Activated CD8-positive, alpha-beta memory T cell treated with anti-CD3 and anti-CD28 coated beads for 1 hour (primary cell): ENCODE measurements around the gene NCBP2L.
"Not testable (repeated sequence)": the region's sequence is repeated elsewhere in the genome, so short reads cannot be mapped to it uniquely, and the experiment has no call there.

ENCODE experiments used
- DNase-seq, 2 donors: peaks; one replicate each; pipeline ENCODE4 v3.0.0-alpha.2; 2020; ENCODE audit warnings: low read depth in 1 of 2; ENCODE audit errors: extremely low read depth in 1 of 2

Gene NCBP2L

DNA sequence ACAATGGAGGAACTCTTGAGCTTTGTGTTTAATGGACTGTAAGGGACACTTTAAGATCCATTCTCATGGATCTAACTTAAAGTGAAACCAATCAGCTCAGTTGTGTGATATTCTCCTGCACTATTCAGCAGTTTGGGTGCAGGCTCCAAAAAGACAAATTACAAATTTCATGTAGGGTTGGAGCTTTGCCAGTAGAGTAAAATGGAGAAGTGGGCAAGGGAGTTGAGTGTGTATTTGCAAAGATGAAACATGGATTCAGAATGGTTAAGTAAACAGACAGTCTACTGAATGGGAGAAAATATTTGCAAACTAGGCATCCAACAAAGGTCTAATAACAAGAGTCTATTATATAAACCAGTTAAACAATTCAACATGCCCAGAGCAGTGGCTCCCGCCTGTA is 26.9 kb downstream of the NCBP2L start:
- no peak for DNase-seq

DNA sequence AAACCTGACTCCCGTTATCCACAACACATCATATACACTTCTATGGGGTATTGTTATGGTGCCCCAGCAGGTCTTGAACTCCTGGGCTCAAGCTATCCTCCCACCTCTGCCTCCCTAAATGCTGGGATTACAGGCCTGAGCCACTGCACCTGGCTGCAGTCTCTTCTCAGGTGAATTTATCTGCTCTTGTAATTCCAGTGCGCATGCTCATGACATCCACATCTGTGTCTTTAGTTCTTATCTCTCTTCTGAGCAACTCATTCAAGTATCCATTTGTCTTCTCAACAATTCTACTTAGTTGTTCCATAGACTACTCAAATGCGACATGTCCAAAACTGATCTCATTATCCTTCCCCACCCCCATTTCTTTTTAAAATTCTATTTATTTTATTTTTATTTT is 27.6 kb downstream of the NCBP2L start:
- DNase-seq = no peak

DNA sequence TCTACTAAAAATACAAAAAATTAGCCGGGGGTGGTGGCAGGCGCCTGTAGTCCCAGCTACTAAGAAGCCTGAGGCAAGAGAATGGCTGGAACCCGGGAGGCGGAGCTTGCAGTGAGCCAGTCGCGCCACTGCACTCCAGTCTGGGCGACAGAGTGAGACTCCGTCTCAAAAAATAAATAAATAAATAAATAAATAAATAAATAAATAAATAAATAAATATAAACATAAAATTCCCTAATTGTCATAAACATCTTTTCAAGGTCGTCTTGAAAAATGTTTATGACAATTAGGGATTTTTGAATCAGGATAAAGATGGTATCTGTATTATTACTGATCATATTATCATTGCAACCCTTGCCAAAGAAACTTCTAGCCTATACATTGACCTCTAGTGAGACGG is 32.5 kb downstream of the NCBP2L start:
- DNase-seq = not testable (repeated sequence)

DNA sequence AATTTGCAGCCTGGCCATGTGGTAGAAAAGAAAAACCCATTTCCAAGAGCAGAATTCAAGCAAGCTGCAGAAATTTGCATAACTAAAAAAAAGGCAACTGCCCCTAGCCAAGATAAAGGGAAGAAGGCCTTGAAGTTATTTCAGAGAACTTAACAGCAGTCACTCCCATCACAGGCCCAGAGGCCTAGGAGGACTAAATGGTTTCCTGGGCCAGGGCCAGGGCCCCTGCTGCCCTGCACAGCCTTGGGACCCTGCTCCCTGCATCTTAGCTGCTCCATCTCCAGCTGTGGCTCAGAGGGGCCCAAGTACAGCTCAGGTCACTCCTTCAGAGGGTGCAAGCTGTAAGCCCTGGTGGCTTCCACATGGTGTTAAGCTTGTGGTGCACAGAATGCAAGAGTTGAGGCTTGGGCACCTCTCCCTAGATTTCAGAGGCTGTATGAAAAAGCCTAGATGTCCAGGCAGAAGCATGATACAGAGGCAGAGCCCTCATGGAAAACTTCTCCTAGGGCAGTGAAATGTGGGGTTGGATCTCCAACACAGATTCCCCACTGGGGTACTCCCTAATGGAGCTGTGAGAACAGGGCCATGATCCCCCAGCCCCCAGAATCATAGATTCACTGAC is 41.5 kb downstream of the NCBP2L start:
- DNase-seq = no peak

DNA sequence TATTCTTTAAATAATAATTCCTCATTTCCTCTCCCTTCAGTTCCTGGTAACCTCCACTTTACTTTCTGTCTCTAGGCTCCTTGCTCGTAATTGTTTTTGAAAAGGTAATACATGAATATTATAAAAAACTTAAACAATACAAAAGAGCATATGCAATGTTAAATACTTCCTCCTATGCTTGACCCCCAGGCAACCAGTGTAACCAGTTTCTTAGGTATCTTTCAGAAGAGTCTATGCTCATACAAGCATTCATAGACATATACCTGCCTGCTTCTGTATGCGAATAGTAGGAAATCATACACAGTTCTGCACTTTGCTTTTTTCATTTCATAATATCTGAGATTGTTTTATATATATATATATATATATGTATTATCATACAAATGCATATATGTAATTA is 45.5 kb downstream of the NCBP2L start:
- DNase-seq = no peak

DNA sequence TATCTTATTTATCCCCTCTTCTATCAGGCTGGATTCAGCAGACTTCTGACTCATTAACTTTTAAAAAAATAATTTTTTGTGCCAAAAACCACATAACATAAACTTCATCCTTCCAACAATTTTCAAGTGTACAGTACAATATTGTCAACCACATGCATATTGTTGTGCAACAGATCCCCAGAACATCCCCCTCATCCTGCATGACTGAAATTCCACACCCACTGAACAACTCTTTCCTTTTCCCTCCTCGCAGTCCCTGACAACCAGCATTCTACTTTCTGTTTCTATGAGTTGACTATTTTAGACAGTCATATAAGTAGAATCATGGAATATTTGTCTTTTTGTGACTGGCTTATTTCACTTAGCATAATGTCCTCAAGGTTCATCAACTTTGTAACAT is 45.9 kb downstream of the NCBP2L start:
- DNase-seq = no peak

DNA sequence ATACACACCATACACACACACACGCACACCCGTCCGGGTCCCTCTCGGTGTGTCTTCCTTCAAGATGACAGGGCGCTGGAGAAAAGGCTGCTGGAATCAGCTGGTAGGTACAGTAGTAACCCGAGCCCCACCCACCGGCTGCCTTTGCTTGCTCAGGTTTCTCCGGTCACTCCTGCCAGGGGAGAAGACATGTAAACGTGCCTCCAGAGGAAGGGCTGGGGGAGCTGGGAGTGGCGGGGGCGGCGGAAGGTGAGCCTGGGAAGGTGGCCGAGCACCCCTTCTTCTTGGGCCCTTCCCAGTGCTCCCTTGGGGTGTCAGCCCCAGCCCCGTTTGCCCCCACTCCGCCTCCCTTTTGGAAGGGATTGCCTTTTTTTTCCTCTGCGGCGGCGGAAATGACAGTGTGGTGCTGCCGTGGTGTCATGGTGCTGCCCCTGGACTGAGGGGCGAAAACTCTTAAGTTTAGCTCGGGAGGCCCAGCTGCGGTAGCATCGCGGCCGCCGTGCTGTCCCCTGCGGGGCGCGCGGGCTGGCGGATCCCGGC is 48.2 kb downstream of the NCBP2L start, which contains the start of gene MID2:
Gene MID2 (plus strand): TSS at position 169 of the 540 bp plus-strand sequence. CDS start 561 bp downstream, outside the sequence.
- peak in 1 of 2 donors; percentile 8 for DNase-seq

DNA sequence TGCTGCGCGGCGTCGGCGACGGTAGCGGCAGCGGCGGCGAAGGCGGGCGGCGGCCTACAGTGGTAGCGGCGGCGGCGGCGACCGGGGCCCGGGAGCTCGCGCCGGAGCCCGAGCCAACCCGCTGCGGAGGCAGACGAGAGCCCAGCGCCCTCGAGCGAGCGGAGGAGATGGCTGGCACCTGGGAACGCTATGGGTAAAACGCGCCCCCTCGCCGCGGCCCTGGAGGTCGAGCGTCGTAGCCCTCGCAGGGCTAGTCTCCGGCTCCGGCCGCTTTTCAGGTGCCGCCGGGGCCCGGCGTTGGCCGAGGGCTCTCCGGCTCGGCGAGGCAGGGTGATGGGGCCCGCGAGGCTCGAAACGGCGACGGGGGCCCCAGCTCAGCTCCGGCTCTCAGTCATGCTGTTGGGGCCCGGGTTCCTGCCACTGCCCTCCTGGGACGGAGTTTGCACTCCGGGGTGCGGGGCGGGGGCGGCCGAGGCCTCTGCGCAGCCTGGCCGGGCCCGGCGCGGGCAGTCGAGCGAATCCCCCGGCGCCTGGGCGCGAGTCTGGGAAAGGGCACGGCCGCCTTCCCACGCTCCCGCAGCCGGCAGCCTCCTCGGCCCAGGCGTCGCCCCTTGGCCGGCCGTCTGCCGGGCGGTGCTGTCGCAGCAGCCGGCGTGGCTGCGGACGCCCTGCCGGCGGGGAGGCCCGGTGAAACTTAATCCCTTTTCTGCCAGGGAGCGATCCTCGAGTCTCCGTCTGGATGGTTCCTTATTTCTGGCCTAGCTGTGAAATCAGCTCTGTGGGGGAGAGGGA is 48.9 kb downstream of the NCBP2L start:
- DNase-seq = peak in 1 of 2 donors; percentile 4

DNA sequence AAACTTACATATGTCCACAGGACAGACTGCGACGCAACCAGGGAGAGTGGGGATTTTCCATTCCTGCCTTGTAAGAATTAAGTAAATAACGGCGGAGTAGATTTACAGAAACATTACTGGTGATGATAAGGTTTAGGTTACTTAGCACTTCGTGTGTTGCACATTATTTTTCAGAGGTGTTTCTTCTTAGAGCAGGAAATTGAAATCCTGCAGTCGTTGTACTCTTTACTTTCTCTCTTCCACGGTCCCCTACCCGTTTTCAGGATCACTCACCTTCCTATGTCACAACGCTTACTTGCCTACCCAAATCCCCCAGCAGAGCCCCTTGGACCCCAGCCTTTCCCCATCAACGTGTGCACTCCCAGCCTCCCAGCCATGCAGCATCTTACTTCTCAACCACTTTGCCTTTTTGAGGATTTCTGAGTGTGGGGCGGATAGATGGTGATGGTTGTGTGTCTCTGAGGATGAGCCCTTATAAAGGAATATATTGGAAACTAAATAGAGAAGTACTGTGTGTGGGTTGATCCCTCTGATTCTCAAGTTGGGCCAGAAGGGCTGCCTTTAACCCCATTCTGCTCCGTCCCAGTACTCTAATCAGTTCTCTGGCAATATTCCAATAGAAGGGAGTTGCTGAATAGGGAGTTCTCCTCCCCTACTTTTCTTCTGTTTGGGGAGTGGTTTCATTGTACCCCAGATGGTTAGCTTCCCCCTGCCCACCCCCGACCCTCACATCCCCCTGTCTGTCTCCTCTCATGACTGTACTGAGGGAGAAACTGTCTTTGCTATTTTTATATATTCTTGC is 49.7 kb downstream of the NCBP2L start:
- DNase-seq = no peak

DNA sequence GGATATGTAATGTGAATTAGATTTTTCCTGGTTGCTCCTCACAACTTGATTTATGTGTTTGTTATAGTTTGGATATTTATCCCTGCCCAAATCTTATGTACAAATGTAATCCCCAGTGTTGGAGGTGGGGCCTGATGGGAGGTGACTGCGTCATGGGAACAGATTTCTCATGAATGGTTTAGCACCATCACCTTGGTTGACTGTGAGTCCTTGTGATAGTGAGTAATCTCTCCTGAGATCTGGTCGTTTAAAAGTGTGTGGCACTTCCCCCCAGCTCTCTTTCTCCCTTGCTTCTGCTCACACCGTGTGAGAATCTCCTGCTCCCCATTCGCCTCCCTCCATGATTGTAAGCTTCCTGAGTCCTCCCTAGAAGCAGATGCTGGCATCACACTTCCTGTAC is 50.3 kb downstream of the NCBP2L start:
- no peak for DNase-seq

DNA sequence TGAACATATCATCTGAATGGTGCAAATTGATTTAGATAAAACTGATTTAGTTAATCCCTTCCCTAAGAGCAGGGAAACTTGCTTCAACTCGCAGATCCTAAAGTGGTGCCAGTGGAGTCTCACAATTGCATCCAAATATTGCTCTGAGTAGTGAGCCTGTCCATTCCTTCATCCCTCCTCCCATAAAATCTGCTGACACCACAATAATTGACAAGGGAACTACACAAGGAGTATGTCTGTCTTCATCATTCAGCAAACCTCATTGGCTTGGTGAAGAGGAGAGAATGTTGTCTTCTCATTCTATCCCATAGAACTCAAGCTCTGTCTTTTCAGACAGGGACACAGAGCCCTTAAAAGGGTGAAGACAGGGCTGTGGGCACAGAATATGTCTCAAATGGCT is 52.3 kb downstream of the NCBP2L start:
- DNase-seq = no peak

DNA sequence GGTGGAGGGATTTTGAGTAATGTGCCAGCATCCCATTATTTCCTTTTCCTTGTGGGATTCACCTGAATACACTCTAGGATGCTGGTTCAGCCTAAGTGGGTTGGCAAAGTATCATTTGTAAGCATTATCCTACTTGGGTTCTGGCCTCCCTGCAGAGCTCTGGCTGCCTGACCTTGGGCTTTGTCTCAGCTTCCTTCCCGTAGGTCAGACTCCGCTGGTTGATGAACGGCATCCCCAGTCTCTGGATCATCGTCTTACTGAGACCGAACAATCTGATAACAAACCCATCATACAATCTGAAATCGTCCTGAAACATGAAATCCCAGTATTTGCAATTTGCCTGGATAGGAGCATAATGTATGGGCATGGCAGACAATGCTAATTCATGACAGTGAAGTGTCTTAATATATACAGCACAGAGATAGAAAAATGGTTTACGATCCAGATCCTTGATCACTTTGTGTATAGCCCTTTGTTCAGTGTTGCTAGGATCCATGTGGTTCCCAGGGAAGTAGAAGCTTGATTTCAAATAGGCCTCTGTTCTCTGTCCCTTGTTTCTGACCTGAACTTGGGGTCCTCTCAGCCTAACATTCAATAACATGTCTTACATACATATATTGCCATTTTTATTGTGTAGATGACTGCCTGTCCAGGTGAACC is 53.7 kb downstream of the NCBP2L start:
- no peak for DNase-seq

DNA sequence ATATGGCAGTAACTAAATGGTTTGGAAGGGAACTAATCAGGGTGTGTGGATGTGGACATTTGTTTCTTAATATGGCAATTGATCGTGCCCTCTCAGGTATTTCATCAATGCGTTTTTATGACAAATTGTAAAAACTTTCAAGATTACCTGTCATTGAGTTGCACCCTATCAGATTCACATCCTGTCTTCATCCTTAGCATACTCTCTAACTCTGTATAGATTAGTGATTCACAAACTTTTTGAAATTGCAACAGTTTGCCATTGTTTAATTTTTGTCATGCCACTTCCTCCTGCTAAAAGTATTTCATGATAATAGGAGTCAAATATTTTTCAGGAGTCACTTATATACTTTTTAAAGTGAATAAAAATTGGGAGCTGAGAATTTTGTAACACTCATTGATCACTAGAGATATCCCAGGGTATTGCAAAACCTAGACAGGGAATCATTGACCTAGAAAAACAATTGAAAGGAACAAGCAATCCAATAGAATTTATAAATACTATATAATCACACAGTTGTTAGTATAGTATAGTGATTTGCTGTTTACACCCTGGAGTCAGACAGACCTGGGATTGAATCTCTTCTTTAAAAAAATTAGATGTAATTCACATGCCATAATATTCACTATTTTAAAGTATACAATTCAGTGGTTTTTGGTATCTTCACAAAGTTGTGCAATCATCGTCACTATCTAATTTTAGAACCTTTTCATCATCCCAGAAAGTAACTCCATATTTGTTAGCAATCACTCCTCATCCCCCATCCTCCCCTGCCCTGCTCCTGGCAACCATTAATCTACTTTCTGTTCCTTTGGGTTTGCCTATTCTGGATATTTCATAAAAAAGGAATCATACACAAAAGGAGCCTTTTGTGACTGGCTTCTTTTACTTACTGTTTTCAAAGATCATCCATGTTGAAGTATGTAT is 57.0 kb downstream of the NCBP2L start:
- no peak for DNase-seq

DNA sequence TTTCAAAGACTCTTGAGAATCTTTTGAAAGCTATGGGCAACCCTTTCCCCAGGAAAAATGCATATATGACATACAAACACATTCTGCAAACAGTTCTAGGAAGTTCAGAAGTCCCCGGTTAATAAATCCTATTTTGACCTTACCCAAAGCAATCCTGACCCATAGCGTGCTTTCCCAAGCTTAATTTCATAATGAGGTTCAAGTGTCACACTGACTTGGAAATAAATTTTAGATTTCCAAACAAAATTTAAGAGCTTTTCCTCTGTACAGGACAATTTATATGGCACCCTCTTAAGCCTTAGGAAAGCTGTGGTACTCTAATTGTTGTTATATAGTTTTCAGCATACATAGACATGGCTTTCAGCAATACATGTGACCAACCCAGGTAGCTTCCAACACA is 59.4 kb downstream of the NCBP2L start:
- no peak for DNase-seq

DNA sequence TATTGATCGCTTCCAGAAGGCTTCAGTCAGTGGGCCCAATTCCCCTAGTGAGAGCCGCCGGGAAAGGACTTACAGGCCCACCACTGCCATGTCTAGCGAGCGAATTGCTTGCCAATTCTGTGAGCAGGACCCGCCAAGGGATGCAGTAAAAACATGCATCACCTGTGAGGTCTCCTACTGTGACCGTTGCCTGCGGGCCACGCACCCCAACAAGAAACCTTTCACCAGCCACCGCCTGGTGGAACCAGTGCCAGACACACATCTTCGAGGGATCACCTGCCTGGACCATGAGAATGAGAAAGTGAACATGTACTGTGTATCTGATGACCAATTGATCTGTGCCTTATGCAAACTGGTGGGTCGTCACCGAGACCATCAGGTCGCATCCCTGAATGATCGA is 63.4 kb downstream of the NCBP2L start:
- DNase-seq = no peak

DNA sequence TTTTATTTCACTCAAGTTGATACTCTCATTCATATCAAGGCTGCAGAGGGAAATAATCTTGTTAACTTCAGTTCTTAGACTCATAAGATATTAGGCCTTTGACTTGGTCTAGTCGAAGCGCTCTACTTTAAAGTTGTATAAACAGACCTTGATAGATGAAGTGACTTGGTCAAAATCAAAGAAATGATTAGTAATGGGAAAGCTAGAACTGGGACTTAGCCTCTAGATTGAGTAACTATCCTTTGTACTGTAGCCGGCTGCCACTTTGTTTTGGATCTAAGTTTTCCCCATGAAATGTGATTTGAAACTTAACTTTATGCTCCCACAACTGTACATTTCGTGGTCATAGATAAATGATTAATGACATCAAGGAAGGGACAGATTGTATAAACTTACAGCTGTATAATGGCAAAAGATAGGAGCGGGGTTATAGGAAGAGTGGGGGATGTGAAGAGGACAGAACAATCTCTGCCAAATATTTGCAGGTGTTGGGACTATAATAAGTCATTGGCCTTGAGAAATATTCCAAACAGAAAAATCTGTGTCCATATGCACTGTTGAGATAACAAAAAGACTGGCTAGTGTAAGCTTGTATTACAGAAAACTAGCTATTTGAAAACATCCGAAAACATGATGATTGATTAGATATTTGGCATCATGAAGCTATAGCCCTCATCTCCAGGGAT is 65.3 kb downstream of the NCBP2L start:
- no peak for DNase-seq
